ENCODE measurements around the gene RYR2. TPM values are rescaled to one million over a fixed set of nuclear protein-coding genes. Genes with fewer than 3 reads are reported as not detected.

RYR2 gene
- total and polyA plus RNA-seq, 2 of the 8 experiments (the other 6 are each of a cell fraction or from before 2014, with no cell fraction given), result 1.3 to 4.4 TPM

DNA sequence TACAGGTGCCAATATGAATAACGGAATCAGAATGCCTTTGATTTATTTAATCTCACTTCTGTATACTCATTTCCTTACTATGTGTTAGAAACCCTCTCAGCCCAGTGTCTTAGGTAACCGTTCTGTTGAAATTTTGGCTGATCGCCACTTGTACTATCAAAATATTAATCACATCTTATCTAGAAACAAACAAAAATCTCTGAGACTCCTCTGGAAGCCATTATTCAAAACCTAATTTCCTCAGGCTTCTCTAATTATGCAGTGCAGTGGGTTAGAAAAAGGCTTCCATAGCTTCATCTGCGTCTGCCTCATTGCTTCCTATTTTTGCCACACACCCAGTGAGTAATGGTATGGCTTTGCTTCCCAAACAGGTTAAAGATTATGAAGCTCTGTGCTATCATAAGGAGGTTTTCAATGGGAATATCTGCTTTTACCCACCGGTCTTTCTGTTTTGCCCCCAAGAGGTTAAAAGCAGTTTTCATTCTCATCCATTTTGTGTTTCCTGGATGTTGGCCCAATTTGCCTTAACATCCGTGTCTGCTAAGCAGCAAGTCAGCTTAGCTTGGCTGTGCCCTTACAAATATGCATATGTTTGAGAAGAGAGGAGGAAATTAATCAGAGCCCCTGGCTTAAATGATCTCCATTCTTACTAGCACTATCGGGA lies 129.6 kb downstream of the RYR2 start:
- H3K4me2 ChIP-seq (ENCODE audit: insufficient read depth in 1 of 2, low read depth in 2 of 2, low read length in 2 of 2), result no peak overlapping the region
- no peak for DNase-seq (ENCODE audit: low read depth in 1 of 2, low spot score in 2 of 2)
- H3K79me1 ChIP-seq (ENCODE audit: low read depth, low read length), result no peaks in the 10 kb centered on the region
- 88% methylated on average over 7 of the region's 7 CpGs; no CpG with 5 or more reads in 1 of the 2 experiments for WGBS, 2 experiments (ENCODE audit: extremely low coverage in 1 of 2, insufficient coverage in 1 of 2, insufficient read length in 1 of 2, insufficient replicate concordance in 2 of 2, low coverage in 1 of 2, low lambda C conversion rate in 2 of 2, missing lambda C conversion rate in 1 of 2)
- H4K91ac ChIP-seq (replicated peaks; ENCODE audit: insufficient read length, low read length), result no peak overlapping the region
- H2AFZ ChIP-seq (ENCODE audit: low read length), result no peak overlapping the region
- H2BK20ac ChIP-seq (ENCODE audit: low read length), result no peak overlapping the region
- no peak overlapping the region for H3K9ac ChIP-seq (replicated peaks in 1 of 4; ENCODE audit: extremely low read depth in 1 of 4, low read depth in 3 of 4, low read length in 3 of 4)
- H3K27me3 ChIP-seq (replicated peaks in 1 of 4; ENCODE audit: control insufficient read depth in 3 of 4, extremely low read depth in 1 of 4, insufficient read depth in 3 of 4, low read length in 3 of 4), result no peaks in the 10 kb centered on the region
- POLR2A ChIA-PET (ENCODE audit: partially characterized antibody), result interaction anchor here (0.6 kb wide), 1 partner anchor 184 kb away, joined by 3 read pairs; no protein-coding TSS in a partner anchor
- no peak overlapping the region for H3K4me3 ChIP-seq (ENCODE audit: extremely low read depth in 1 of 4, insufficient read depth in 2 of 4, low read depth in 3 of 4, low read length in 4 of 4)
- no peak overlapping the region for H3K56ac ChIP-seq (replicated peaks; ENCODE audit: insufficient read length, low read depth, low read length)
- H2BK5ac ChIP-seq (ENCODE audit: low read depth, low read length), result no peak overlapping the region
- no peak overlapping the region for H4K5ac ChIP-seq (ENCODE audit: insufficient read length, low read depth, low read length)
- no peaks in the 10 kb centered on the region for H3K9me3 ChIP-seq (ENCODE audit: insufficient read depth in 2 of 2, low read depth in 1 of 2, low read length in 1 of 2)
- H3K4ac ChIP-seq (replicated peaks; ENCODE audit: insufficient read length, low read depth, low read length), result no peak overlapping the region
- no peak overlapping the region for H3K14ac ChIP-seq (ENCODE audit: insufficient read length)
- no peak overlapping the region for H3K27ac ChIP-seq (ENCODE audit: low read depth, low read length)
- H3K23ac ChIP-seq (ENCODE audit: insufficient read length), result no peak overlapping the region
- no peaks in the 10 kb centered on the region for H3K36me3 ChIP-seq (ENCODE audit: control insufficient read depth in 2 of 4, insufficient read depth in 4 of 4, low read length in 3 of 4)
- H4K8ac ChIP-seq (ENCODE audit: extremely low read depth, insufficient read depth, low read length), result no peak overlapping the region
- H3K79me2 ChIP-seq (ENCODE audit: control insufficient read depth in 1 of 2, insufficient read depth in 2 of 2, low read length in 2 of 2), result no peaks in the 10 kb centered on the region; a peak in 2 of 4 replicates
- peaks cover 0 to 2% (median 0%) of the 10 kb centered on the region in 4 experiments; a peak in 1 of 7 replicates for H3K4me1 ChIP-seq (replicated peaks in 1 of 4; ENCODE audit: control insufficient read depth in 3 of 4, insufficient read depth in 4 of 4, low read length in 3 of 4)
- H2AK5ac ChIP-seq (ENCODE audit: low read depth, low read length), result no peak overlapping the region; the same call in 1 of the 2 replicates
- CTCF ChIA-PET (ENCODE audit: partially characterized antibody), result no interaction called here
- no peak for FAIRE-seq
- H4K20me1 ChIP-seq (replicated peaks in 1 of 2; ENCODE audit: control insufficient read depth in 1 of 2, insufficient read depth in 2 of 2, low read length in 2 of 2), result no peaks in the 10 kb centered on the region
- H2BK15ac ChIP-seq (ENCODE audit: low read length), result no peak overlapping the region
- no peak overlapping the region for H2BK120ac ChIP-seq (replicated peaks; ENCODE audit: low read depth, low read length)
- H3K23me2 ChIP-seq (ENCODE audit: low read depth, low read length), result no peaks in the 10 kb centered on the region
- H2BK12ac ChIP-seq (ENCODE audit: low read depth, low read length), result no peak overlapping the region
- H3K18ac ChIP-seq (ENCODE audit: extremely low read depth, low read length), result no peak overlapping the region
- TF ChIP-seq, protein P1, sequence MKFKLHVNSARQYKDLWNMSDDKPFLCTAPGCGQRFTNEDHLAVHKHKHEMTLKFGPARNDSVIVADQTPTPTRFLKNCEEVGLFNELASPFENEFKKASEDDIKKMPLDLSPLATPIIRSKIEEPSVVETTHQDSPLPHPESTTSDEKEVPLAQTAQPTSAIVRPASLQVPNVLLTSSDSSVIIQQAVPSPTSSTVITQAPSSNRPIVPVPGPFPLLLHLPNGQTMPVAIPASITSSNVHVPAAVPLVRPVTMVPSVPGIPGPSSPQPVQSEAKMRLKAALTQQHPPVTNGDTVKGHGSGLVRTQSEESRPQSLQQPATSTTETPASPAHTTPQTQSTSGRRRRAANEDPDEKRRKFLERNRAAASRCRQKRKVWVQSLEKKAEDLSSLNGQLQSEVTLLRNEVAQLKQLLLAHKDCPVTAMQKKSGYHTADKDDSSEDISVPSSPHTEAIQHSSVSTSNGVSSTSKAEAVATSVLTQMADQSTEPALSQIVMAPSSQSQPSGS (IDR thresholded peaks at IDR 0.05; ENCODE audit: low read length), result no peak
- TF ChIP-seq HDAC6 (IDR thresholded peaks at IDR 0.05; ENCODE audit: low read depth, low read length), result no peak
- no peak for TF ChIP-seq TEAD4 (IDR thresholded peaks at IDR 0.05; ENCODE audit: low read depth, low read length)
- no peak for TF ChIP-seq BRCA1 (IDR thresholded peaks at IDR 0.05; ENCODE audit: low read depth, low read length)
- no peak for TF ChIP-seq KDM1A (IDR thresholded peaks at IDR 0.05; ENCODE audit: borderline replicate concordance, low read length)
- TF ChIP-seq CBX5 (IDR thresholded peaks at IDR 0.05; ENCODE audit: low read depth, low read length), result no peak
- TF ChIP-seq SIX5 (IDR thresholded peaks at IDR 0.05; ENCODE audit: low read depth, low read length), result no peak
- TF ChIP-seq HDAC2 (IDR thresholded peaks at IDR 0.05; ENCODE audit: borderline replicate concordance in 1 of 2, low read depth in 2 of 2, low read length in 2 of 2), result no peak
- TF ChIP-seq SIRT6 (IDR thresholded peaks at IDR 0.05; ENCODE audit: low read length), result no peak
- TF ChIP-seq, protein P2, sequence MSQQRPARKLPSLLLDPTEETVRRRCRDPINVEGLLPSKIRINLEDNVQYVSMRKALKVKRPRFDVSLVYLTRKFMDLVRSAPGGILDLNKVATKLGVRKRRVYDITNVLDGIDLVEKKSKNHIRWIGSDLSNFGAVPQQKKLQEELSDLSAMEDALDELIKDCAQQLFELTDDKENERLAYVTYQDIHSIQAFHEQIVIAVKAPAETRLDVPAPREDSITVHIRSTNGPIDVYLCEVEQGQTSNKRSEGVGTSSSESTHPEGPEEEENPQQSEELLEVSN (IDR thresholded peaks at IDR 0.05), result no peak
- no peak for TF ChIP-seq GTF2F1 (IDR thresholded peaks at IDR 0.05; ENCODE audit: borderline replicate concordance, low read depth, low read length)
